HCT116 (cell line): ENCODE data around the gene ZBTB38. TPM values are rescaled to one million over a fixed set of nuclear protein-coding genes. Genes with fewer than 3 reads are reported as not detected.

Source experiments
- ATAC-seq: fragments of 200-7000 bp; cut with Tn5 transposase; 2 replicates; pipeline ENCODE4 v1.9.1; 2020; ENCODE audit warnings: mild to moderate bottlenecking, moderate library complexity
- BruUV-seq: library from RNA; stranded (reverse); fragments of 400-500 nt; replicated peaks from 2 replicates; lab custom pipeline; 2021; lab: Mats Ljungman, UMichigan
- CTCF ChIA-PET: fragments of 300-600 bp; sonication (Branson Sonifier 250); formaldehyde crosslinking; loops from one replicate; lab custom pipeline; 2021; ENCODE audit warnings: antibody characterized with exemption; lab: Charles Lee
- POLR2A ChIA-PET: fragments of 300-600, 350-600 bp; sonication (Branson Sonifier 250); formaldehyde crosslinking; loops from one replicate; lab custom pipeline; 2021; ENCODE audit warnings: antibody characterized with exemption; lab: Charles Lee
- RAD21 ChIA-PET, 2 experiments: fragments of 300-600 bp; sonication (Branson Sonifier 250); formaldehyde crosslinking; loops; one replicate each; lab custom pipeline; 2023; ENCODE audit warnings: low total read pairs in 2 of 2; ENCODE audit not compliant: uncharacterized antibody in 2 of 2, unreplicated experiment in 2 of 2, low non-redundant PET in 1 of 2; lab: Charles Lee
- DNase-seq: peaks from one replicate; pipeline ENCODE4 v3.0.0-alpha.2; 2010; ENCODE audit warnings: low read depth, low spot score
- H2AFZ ChIP-seq: fragments of 200-600 bp; shearing (Covaris generic), sonication (generic); 2 replicates; pipeline ENCODE4 v1.6.1; 2017; ENCODE audit warnings: low read depth, mixed run types, mixed read lengths, antibody characterized with exemption, low read length; ENCODE audit not compliant: poor library complexity, severe bottlenecking
- H3K27ac ChIP-seq: 2 replicates; pipeline ENCODE4 v1.5.1; 2012; ENCODE audit warnings: low read depth, low read length
- H3K27me3 ChIP-seq: fragments of 200-600 bp; sonication (generic); 2 replicates; pipeline ENCODE4 v1.6.1; 2016; ENCODE audit warnings: mixed run types, low read length, mixed read lengths; ENCODE audit not compliant: insufficient read depth
- H3K36me3 ChIP-seq, 2 experiments: fragments of 200-500 bp in 1 of 2; fragments of 200-600 bp in 1 of 2; sonication (Bioruptor generic) in 1 of 2; sonication (generic) in 1 of 2; 2 replicates each; pipeline versions ENCODE4 v1.5.1 to v1.6.1; 2014 to 2016; ENCODE audit warnings: low read length in 2 of 2, inconsistent platforms in 1 of 2, mixed read lengths in 1 of 2, mixed run types in 1 of 2; ENCODE audit not compliant: insufficient read depth in 2 of 2, control insufficient read depth in 1 of 2
- H3K4me1 ChIP-seq, 2 experiments: fragments of 200-600 bp in 1 of 2; sonication (generic) in 1 of 2; 2 replicates each; pipeline versions ENCODE4 v1.5.1 to v1.6.1; 2012 to 2017; ENCODE audit warnings: low read length in 2 of 2, inconsistent platforms in 1 of 2, mild to moderate bottlenecking in 1 of 2, mixed read lengths in 1 of 2, mixed run types in 1 of 2, moderate library complexity in 1 of 2; ENCODE audit not compliant: insufficient read depth in 2 of 2, control insufficient read depth in 1 of 2
- H3K4me2 ChIP-seq: fragments of 200-600 bp; sonication (generic); 2 replicates; pipeline ENCODE4 v1.6.1; 2017; ENCODE audit warnings: mixed run types, low read length, mixed read lengths
- H3K4me3 ChIP-seq, 2 experiments: fragments of 200-600 bp in 1 of 2; sonication (generic) in 1 of 2; replicated peaks in 1 of 2; 2 replicates each; pipeline ENCODE4 v1.5.1; 2011 to 2016; ENCODE audit warnings: low read length in 2 of 2, control low read depth in 1 of 2, low read depth in 1 of 2, mild to moderate bottlenecking in 1 of 2, mixed read lengths in 1 of 2, mixed run types in 1 of 2
- H3K79me2 ChIP-seq: fragments of 200-600 bp; sonication (generic); 2 replicates; pipeline ENCODE4 v1.6.1; 2017; ENCODE audit warnings: mild to moderate bottlenecking, mixed run types, low read length, moderate library complexity, mixed read lengths; ENCODE audit not compliant: insufficient read depth
- H3K9ac ChIP-seq: fragments of 200-600 bp; sonication (generic); 2 replicates; pipeline ENCODE4 v1.6.1; 2016; ENCODE audit warnings: low read length, mixed read lengths
- H3K9me2 ChIP-seq: fragments of 200-600 bp; sonication (generic), shearing (Covaris generic); 2 replicates; pipeline ENCODE4 v1.6.1; 2017; ENCODE audit warnings: mixed run types, mild to moderate bottlenecking, moderate library complexity; ENCODE audit not compliant: insufficient read depth
- H3K9me3 ChIP-seq, 2 experiments: fragments of 200-500 bp in 1 of 2; fragments of 200-600 bp in 1 of 2; sonication (Bioruptor generic) in 1 of 2; sonication (generic) in 1 of 2; 2 replicates each; pipeline ENCODE4 v1.6.1; 2014 to 2017; ENCODE audit warnings: low read length in 2 of 2, mixed read lengths in 2 of 2, inconsistent platforms in 1 of 2, low read depth in 1 of 2, mild to moderate bottlenecking in 1 of 2, mixed run types in 1 of 2, moderate library complexity in 1 of 2; ENCODE audit not compliant: control insufficient read depth in 1 of 2, insufficient read depth in 1 of 2
- H4K20me1 ChIP-seq: fragments of 200-600 bp; sonication (generic), shearing (Covaris generic); 2 replicates; pipeline ENCODE4 v1.6.1; 2017; ENCODE audit warnings: mixed run types, mild to moderate bottlenecking, moderate library complexity; ENCODE audit not compliant: insufficient read depth
- ATF3 ChIP-seq: IDR thresholded peaks from 2 replicates; pipeline ENCODE4 v1.6.1; 2012
- CBX3 ChIP-seq: IDR thresholded peaks from 2 replicates; pipeline ENCODE4 v1.6.1; 2012; ENCODE audit warnings: low read depth
- CEBPB ChIP-seq: IDR thresholded peaks from 2 replicates; pipeline ENCODE4 v1.6.1; 2012; ENCODE audit warnings: low read depth
- ELF1 ChIP-seq: IDR thresholded peaks from 2 replicates; pipeline ENCODE4 v1.6.1; 2012; ENCODE audit warnings: low read depth, borderline replicate concordance
- EZH2 ChIP-seq: fragments of 200-600 bp; sonication (generic); IDR thresholded peaks from 2 replicates; pipeline ENCODE4 v1.6.1; 2017; ENCODE audit warnings: antibody characterized with exemption, mixed run types
- EZH2phosphoT487 ChIP-seq: fragments of 200-600 bp; IDR thresholded peaks from 2 replicates; pipeline ENCODE4 v1.6.1; 2018; ENCODE audit warnings: antibody characterized with exemption, borderline replicate concordance
- FOSL1 ChIP-seq: IDR thresholded peaks from 2 replicates; pipeline ENCODE4 v1.6.1; 2012; ENCODE audit warnings: low read depth
- POLR2A ChIP-seq: IDR thresholded peaks from 2 replicates; pipeline ENCODE4 v1.7.0; 2011; ENCODE audit warnings: borderline replicate concordance; ENCODE audit not compliant: insufficient read depth, insufficient read length; ENCODE audit errors: extremely low read depth
- POLR2AphosphoS5 ChIP-seq: IDR thresholded peaks from 2 replicates; pipeline ENCODE4 v1.6.1; 2011; ENCODE audit warnings: mild to moderate bottlenecking, low read depth, low read length, moderate library complexity
- REST ChIP-seq: IDR thresholded peaks from 2 replicates; pipeline ENCODE4 v1.6.1; 2012; ENCODE audit warnings: low read depth
- SIN3A ChIP-seq: IDR thresholded peaks from 2 replicates; pipeline ENCODE4 v1.6.1; 2012; ENCODE audit warnings: low read depth
- SRF ChIP-seq: IDR thresholded peaks from 2 replicates; pipeline ENCODE4 v1.6.1; 2012; ENCODE audit warnings: low read depth
- TCF7L2 ChIP-seq: IDR thresholded peaks from 2 replicates; pipeline ENCODE4 v1.7.0; 2011; ENCODE audit warnings: borderline replicate concordance, inconsistent platforms; ENCODE audit not compliant: insufficient read depth, insufficient read length; ENCODE audit errors: extremely low read depth
- YY1 ChIP-seq: IDR thresholded peaks from 2 replicates; pipeline ENCODE4 v1.6.1; 2011; ENCODE audit warnings: low read length, low read depth, moderate library complexity, mild to moderate bottlenecking; ENCODE audit not compliant: insufficient replicate concordance; ENCODE audit errors: extremely low read depth
- ZFX ChIP-seq: fragments of 450-650 bp; IDR thresholded peaks from 2 replicates; pipeline ENCODE4 v1.6.1; 2017
- intact Hi-C: fragments of 100-400 bp; cut with micrococcal nuclease; formaldehyde crosslinking; loops from 2 replicates; pipeline ENCODE4 v1.10.0; 2022
- total RNA-seq: library from RNA; stranded (reverse); gene quantifications from one replicate; pipeline ENCODE4 v1.2.1, GENCODE V29; 2021; ENCODE audit not compliant: unreplicated experiment

The ZBTB38 gene
- total RNA-seq, 1 experiment from 2014 or later, result 33.5 TPM

GRCh38 chr3:141392897-141393734 lies 24.8 kb downstream of the ZBTB38 start:
- POLR2A ChIA-PET, result no interaction called here
- Histone ChIP-seq H3K9me3 (no peaks in the 10 kb centered on the region; a peak in 1 of 4 replicates), H4K20me1 (no peaks in the 10 kb centered on the region), H3K27ac (no peak overlapping the region), H3K4me3 (no peak overlapping the region), H3K4me1 (no peaks in the 10 kb centered on the region), H3K9me2 (no peaks in the 10 kb centered on the region), H2AFZ (no peak overlapping the region), H3K9ac (no peak overlapping the region), H3K27me3 (no peaks in the 10 kb centered on the region), H3K79me2 (no peaks in the 10 kb centered on the region), H3K36me3 (peaks cover 0 to 12% of the 10 kb centered on the region in 2 experiments; a peak in 1 of 4 replicates), H3K4me2 (no peak overlapping the region)
- RAD21 ChIA-PET, result no interaction called here
- intact Hi-C loops, result no loop called here
- TF ChIP-seq ATF3, result no peak
- TF ChIP-seq EZH2phosphoT487, result no peak
- TF ChIP-seq TCF7L2, result no peak
- TF ChIP-seq YY1, result no peak
- TF ChIP-seq EZH2, result no peak
- no peak for TF ChIP-seq POLR2A
- TF ChIP-seq ELF1, result no peak
- no peak for TF ChIP-seq SRF
- TF ChIP-seq SIN3A, result no peak
- ATAC-seq (no peak), DNase-seq (no peak)
- no TSS peak for BruUV-seq
- CTCF ChIA-PET, result no interaction called here

- H3K27me3 ChIP-seq, result no peaks in the 10 kb centered on the region
- CTCF ChIA-PET, result no interaction called here
- intact Hi-C loops, result no loop called here
- ATAC-seq (no peak), DNase-seq (no peak)
- H3K9me3 ChIP-seq, result no peaks in the 10 kb centered on the region; a peak in 1 of 4 replicates
- H3K4me1 ChIP-seq, result no peaks in the 10 kb centered on the region
- H3K36me3 ChIP-seq, result peaks cover 0 to 12% of the 10 kb centered on the region in 2 experiments; a peak in 1 of 4 replicates
- H4K20me1 ChIP-seq, result no peaks in the 10 kb centered on the region
- no peaks in the 10 kb centered on the region for H3K79me2 ChIP-seq
- no TSS peak for BruUV-seq
- no peak overlapping the region for H3K27ac ChIP-seq
- no peak overlapping the region for H3K4me3 ChIP-seq
- TF ChIP-seq EZH2phosphoT487 (no peak), SIN3A (no peak), CEBPB (no peak), ZFX (no peak), YY1 (no peak), REST (no peak), POLR2AphosphoS5 (no peak), ELF1 (no peak), POLR2A (no peak), CBX3 (no peak), TCF7L2 (no peak), FOSL1 (no peak)
- POLR2A ChIA-PET, result no interaction called here
- H2AFZ ChIP-seq, result no peak overlapping the region
- H3K4me2 ChIP-seq, result no peak overlapping the region
- no peak overlapping the region for H3K9ac ChIP-seq
- RAD21 ChIA-PET, result no interaction called here
- no peaks in the 10 kb centered on the region for H3K9me2 ChIP-seq
Measured at GRCh38 chr3:141393735-141394076, 25.4 kb downstream of the ZBTB38 start.
